GM18502 (cell line): ENCODE measurements around the gene CFAP206.

Source experiments
- ATAC-seq: cut with Tn5 transposase; IDR thresholded peaks from one replicate; pipeline ENCODE4 v1.9.1; 2021; ENCODE audit warnings: mild to moderate bottlenecking; ENCODE audit not compliant: unreplicated experiment, poor library complexity

CFAP206 gene

DNA sequence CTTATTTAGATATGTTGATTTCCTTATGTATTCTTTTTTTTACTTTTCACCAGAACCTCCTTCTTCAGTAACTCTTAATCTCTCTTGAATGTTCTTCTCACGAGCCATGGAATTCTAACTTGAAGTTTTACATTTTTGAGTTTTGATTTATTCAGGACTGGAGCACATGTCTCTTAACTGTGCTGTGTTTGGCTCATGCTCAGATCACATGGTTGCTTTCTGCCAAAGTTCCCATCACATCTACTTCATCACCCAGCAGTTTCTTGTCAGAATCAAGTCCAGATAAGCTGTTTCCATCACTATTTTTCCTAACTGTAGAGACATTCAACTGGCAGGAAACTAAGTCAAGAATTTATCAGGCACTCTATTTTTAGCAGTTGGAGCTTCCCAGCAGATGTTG, 96.7 kb downstream of the CFAP206 start:
- ATAC-seq: no peak
